H1 (cell line): Measurements from ENCODE around the gene ANXA8. TPM values are rescaled to one million over a fixed set of nuclear protein-coding genes. Genes with fewer than 3 reads are reported as not detected.
"Not testable (repeated sequence)": the region's sequence is repeated elsewhere in the genome, so short reads cannot be mapped to it uniquely, and the experiment has no call there.

Experiments used
- CTCF ChIA-PET: fragments of 300-600 bp; sonication (Branson Sonifier 250); formaldehyde crosslinking; loops from one replicate; lab custom pipeline; 2021; ENCODE audit not compliant: partially characterized antibody; lab: Charles Lee
- POLR2A ChIA-PET: fragments of 300-600 bp; sonication (Branson Sonifier 250); formaldehyde crosslinking; loops from one replicate; lab custom pipeline; 2021; ENCODE audit warnings: inconsistent platforms; ENCODE audit not compliant: partially characterized antibody; lab: Charles Lee
- DNase-seq, 2 experiments: peaks; one replicate each; pipeline versions ENCODE4 v3.0.0 to v3.0.0-alpha.2; 2010 to 2022; ENCODE audit warnings: low spot score in 2 of 2, low read depth in 1 of 2, mixed read lengths in 1 of 2
- FAIRE-seq: peaks from 2 replicates; lab custom pipeline; 2011; peaks lifted over from hg19 to GRCh38; lab: Jason Lieb, UNC
- H2AFZ ChIP-seq: 2 replicates; pipeline ENCODE4 v1.8.1; 2012; ENCODE audit warnings: low read length, inconsistent platforms
- H2AK5ac ChIP-seq: 2 replicates; pipeline ENCODE4 v1.6.1; 2013; ENCODE audit warnings: low read depth, low read length
- H2BK120ac ChIP-seq: replicated peaks from 2 replicates; pipeline ENCODE3; 2013; ENCODE audit warnings: low read depth, low read length, inconsistent platforms
- H2BK12ac ChIP-seq: 2 replicates; pipeline ENCODE4 v1.6.1; 2013; ENCODE audit warnings: low read depth, low read length
- H2BK15ac ChIP-seq: 2 replicates; pipeline ENCODE4 v1.6.1; 2013; ENCODE audit warnings: low read length
- H2BK20ac ChIP-seq: 2 replicates; pipeline ENCODE4 v1.6.1; 2013; ENCODE audit warnings: low read length
- H2BK5ac ChIP-seq: 2 replicates; pipeline ENCODE4 v1.6.1; 2013; ENCODE audit warnings: low read depth, low read length
- H3K14ac ChIP-seq: 2 replicates; pipeline ENCODE4 v1.6.1; 2013; ENCODE audit warnings: inconsistent platforms; ENCODE audit not compliant: insufficient read length
- H3K18ac ChIP-seq: 2 replicates; pipeline ENCODE4 v1.6.1; 2013; ENCODE audit warnings: low read length; ENCODE audit errors: extremely low read depth
- H3K23ac ChIP-seq: 2 replicates; pipeline ENCODE4 v1.6.1; 2013; ENCODE audit warnings: inconsistent platforms; ENCODE audit not compliant: insufficient read length
- H3K23me2 ChIP-seq: 2 replicates; pipeline ENCODE4 v1.6.1; 2013; ENCODE audit warnings: low read depth, low read length
- H3K27ac ChIP-seq: 2 replicates; pipeline ENCODE4 v1.6.1; 2011; ENCODE audit warnings: low read depth, low read length, inconsistent platforms
- H3K27me3 ChIP-seq, 4 experiments: replicated peaks in 1 of 4; 1 replicate in 1 of 4; 2 replicates in 3 of 4; pipeline versions ENCODE4 v1.6.1 to v1.8.1; 2011 to 2013; ENCODE audit warnings: low read length in 3 of 4, mild to moderate bottlenecking in 3 of 4, inconsistent platforms in 2 of 4, mixed read lengths in 2 of 4, moderate library complexity in 1 of 4; ENCODE audit not compliant: control insufficient read depth in 3 of 4, insufficient read depth in 3 of 4; ENCODE audit errors: extremely low read depth in 1 of 4
- H3K36me3 ChIP-seq, 4 experiments: 2 replicates each; pipeline versions ENCODE4 v1.6.1 to v1.8.1; 2011 to 2013; ENCODE audit warnings: mild to moderate bottlenecking in 4 of 4, low read length in 3 of 4, moderate library complexity in 2 of 4, control low read depth in 1 of 4, inconsistent platforms in 1 of 4; ENCODE audit not compliant: insufficient read depth in 4 of 4, control insufficient read depth in 2 of 4
- H3K4ac ChIP-seq: replicated peaks from 2 replicates; pipeline ENCODE3; 2013; ENCODE audit warnings: low read length, low read depth, mixed read lengths, inconsistent platforms; ENCODE audit not compliant: insufficient read length
- H3K4me1 ChIP-seq, 4 experiments: replicated peaks in 1 of 4; 1 replicate in 1 of 4; 2 replicates in 3 of 4; pipeline versions ENCODE4 v1.6.1 to v1.8.1; 2011 to 2013; ENCODE audit warnings: low read length in 3 of 4, inconsistent platforms in 2 of 4, mixed read lengths in 1 of 4; ENCODE audit not compliant: insufficient read depth in 4 of 4, control insufficient read depth in 3 of 4
- H3K4me2 ChIP-seq, 2 experiments: 2 replicates each; pipeline versions ENCODE4 v1.6.1 to v1.8.1; 2011 to 2013; ENCODE audit warnings: low read depth in 2 of 2, low read length in 2 of 2, control low read depth in 1 of 2, inconsistent platforms in 1 of 2, mild to moderate bottlenecking in 1 of 2; ENCODE audit not compliant: insufficient read depth in 1 of 2
- H3K4me3 ChIP-seq, 4 experiments: fragments of 200-600, 300-600 bp in 1 of 4; sonication (generic), shearing (Covaris generic), sonication (Bioruptor Twin) in 1 of 4; 2 replicates each; pipeline versions ENCODE4 v1.5.1 to v1.8.1; 2011 to 2016; ENCODE audit warnings: low read length in 4 of 4, low read depth in 3 of 4, control low read depth in 2 of 4, inconsistent platforms in 2 of 4, mild to moderate bottlenecking in 2 of 4, mixed read lengths in 1 of 4, moderate library complexity in 1 of 4; ENCODE audit not compliant: insufficient read depth in 2 of 4; ENCODE audit errors: extremely low read depth in 1 of 4
- H3K56ac ChIP-seq: replicated peaks from 2 replicates; pipeline ENCODE3; 2013; ENCODE audit warnings: low read depth, mild to moderate bottlenecking, mixed read lengths, low read length, inconsistent platforms; ENCODE audit not compliant: insufficient read length
- H3K79me1 ChIP-seq: 2 replicates; pipeline ENCODE4 v1.6.1; 2013; ENCODE audit warnings: low read depth, low read length, control low read depth
- H3K79me2 ChIP-seq, 2 experiments: 2 replicates each; pipeline versions ENCODE4 v1.6.1 to v1.8.1; 2012 to 2013; ENCODE audit warnings: low read length in 2 of 2, mild to moderate bottlenecking in 2 of 2, inconsistent platforms in 1 of 2; ENCODE audit not compliant: insufficient read depth in 2 of 2, control insufficient read depth in 1 of 2
- H3K9ac ChIP-seq, 4 experiments: replicated peaks in 1 of 4; 1 replicate in 1 of 4; 2 replicates in 3 of 4; pipeline versions ENCODE4 v1.6.1 to v1.8.1; 2011 to 2013; ENCODE audit warnings: low read depth in 3 of 4, low read length in 3 of 4, control low read depth in 2 of 4, mild to moderate bottlenecking in 2 of 4, moderate library complexity in 2 of 4, inconsistent platforms in 1 of 4; ENCODE audit errors: extremely low read depth in 1 of 4
- H3K9me3 ChIP-seq, 2 experiments: 2 replicates each; pipeline versions ENCODE4 v1.6.1 to v1.8.1; 2012 to 2013; ENCODE audit warnings: mild to moderate bottlenecking in 2 of 2, moderate library complexity in 2 of 2, control low read depth in 1 of 2, inconsistent platforms in 1 of 2, low read depth in 1 of 2, low read length in 1 of 2, mixed read lengths in 1 of 2; ENCODE audit not compliant: insufficient read depth in 2 of 2
- H4K20me1 ChIP-seq, 2 experiments: replicated peaks in 1 of 2; 2 replicates each; pipeline versions ENCODE3 to v1.8.1; 2011 to 2013; ENCODE audit warnings: inconsistent platforms in 2 of 2, low read length in 2 of 2, mild to moderate bottlenecking in 1 of 2; ENCODE audit not compliant: insufficient read depth in 2 of 2, control insufficient read depth in 1 of 2
- H4K5ac ChIP-seq: 2 replicates; pipeline ENCODE4 v1.6.1; 2013; ENCODE audit warnings: low read length, low read depth, mixed read lengths, inconsistent platforms; ENCODE audit not compliant: insufficient read length
- H4K8ac ChIP-seq: 2 replicates; pipeline ENCODE4 v1.8.0; 2013; ENCODE audit warnings: mild to moderate bottlenecking, moderate library complexity, low read length, inconsistent platforms; ENCODE audit not compliant: insufficient read depth; ENCODE audit errors: extremely low read depth
- H4K91ac ChIP-seq: replicated peaks from 2 replicates; pipeline ENCODE3; 2013; ENCODE audit warnings: low read length, mixed read lengths, inconsistent platforms; ENCODE audit not compliant: insufficient read length
- WGBS, 2 experiments: shearing (Covaris generic) in 1 of 2; methylation state at CpG; one replicate each; pipeline versions ENCODE4 v1.1.6 to v1.1.7; 2013 to 2015; ENCODE audit warnings: low lambda C conversion rate in 2 of 2, mixed read lengths in 2 of 2, inconsistent platforms in 1 of 2, low coverage in 1 of 2, missing lambda C conversion rate in 1 of 2; ENCODE audit not compliant: insufficient replicate concordance in 2 of 2, insufficient coverage in 1 of 2, insufficient read length in 1 of 2; ENCODE audit errors: extremely low coverage in 1 of 2, missing lambda C conversion rate in 1 of 2; 5-methylcytosine and 5-hydroxymethylcytosine counted together
- polyA plus RNA-seq, 7 experiments: library from polyadenylated mRNA; depleted of rRNA in 3 of 7; stranded (reverse) in 5 of 7; unstranded in 2 of 7; fragments of >200 nt in 5 of 7; fragments of 200-250 nt in 2 of 7; gene quantifications; 1 replicate in 5 of 7; 2 replicates in 1 of 7; 4 replicates in 1 of 7; pipeline versions ENCODE4 v1.2.1 to v1.2.3, GENCODE V29; 2011 to 2013; ENCODE audit warnings: missing spikeins in 2 of 7, mixed read lengths in 2 of 7
- total RNA-seq: library from RNA; stranded (reverse); fragmentation: NEBNext Ultra II Directional; extraction: Animal tissue kit (Norgen Biotek cat#: 25700); gene quantifications from 2 replicates; pipeline ENCODE4 v1.2.1, GENCODE V29; 2021

Gene ANXA8
- total and polyA plus RNA-seq, 2 of the 8 experiments (the other 6 are each of a cell fraction or from before 2014, with no cell fraction given) = 0.15 TPM; not detected in 1

GRCh38 chr10:47468731-47469528 is 15.0 kb downstream of the ANXA8 start:
- H2BK15ac ChIP-seq, H3K23ac ChIP-seq, H2AFZ ChIP-seq, H3K4me1 ChIP-seq, H3K23me2 ChIP-seq, H3K79me1 ChIP-seq, H4K91ac ChIP-seq, POLR2A ChIA-PET, H3K4me3 ChIP-seq, H4K20me1 ChIP-seq, H3K9me3 ChIP-seq, H3K27me3 ChIP-seq, FAIRE-seq, DNase-seq, H2BK5ac ChIP-seq, H3K4ac ChIP-seq, H3K27ac ChIP-seq, H4K8ac ChIP-seq, H3K79me2 ChIP-seq, H4K5ac ChIP-seq, H3K18ac ChIP-seq, H2BK20ac ChIP-seq, H3K14ac ChIP-seq, H3K4me2 ChIP-seq, H3K9ac ChIP-seq, H2BK12ac ChIP-seq, H2BK120ac ChIP-seq, CTCF ChIA-PET, H2AK5ac ChIP-seq, H3K36me3 ChIP-seq, H3K56ac ChIP-seq: not testable (repeated sequence)
- WGBS, 2 experiments = 83% methylated on average over 8 of the region's 20 CpGs; no CpG with 5 or more reads in 1 of the 2 experiments

- CTCF ChIA-PET, H2AFZ ChIP-seq, H3K23me2 ChIP-seq, H3K18ac ChIP-seq, H3K14ac ChIP-seq, H3K79me2 ChIP-seq, H4K5ac ChIP-seq, H3K27ac ChIP-seq, H2BK15ac ChIP-seq, DNase-seq, H3K4me1 ChIP-seq, H3K9me3 ChIP-seq, H3K4me3 ChIP-seq, H3K79me1 ChIP-seq, POLR2A ChIA-PET, H4K91ac ChIP-seq, H3K27me3 ChIP-seq, H2BK120ac ChIP-seq, H4K20me1 ChIP-seq, H2AK5ac ChIP-seq, H3K23ac ChIP-seq, H2BK20ac ChIP-seq, H2BK12ac ChIP-seq, H4K8ac ChIP-seq, H3K4me2 ChIP-seq, H3K36me3 ChIP-seq, H2BK5ac ChIP-seq, H3K56ac ChIP-seq, H3K4ac ChIP-seq, FAIRE-seq, H3K9ac ChIP-seq: not testable (repeated sequence)
- 92% methylated on average over 3 of the region's 7 CpGs; no CpG with 5 or more reads in 1 of the 2 experiments for WGBS, 2 experiments
Observed at GRCh38 chr10:47467957-47468356, 16.0 kb downstream of the ANXA8 start.
